ENCODE data around the gene RSRC1. TPM values are rescaled to one million over a fixed set of nuclear protein-coding genes. Genes with fewer than 3 reads are reported as not detected.

Gene RSRC1
- total RNA-seq, 1 donor from 2014 or later, result 38.5 TPM

- Histone ChIP-seq H3K36me3 (no peaks in the 10 kb centered on the region), H3K4me1 (no peaks in the 10 kb centered on the region), H3K27me3 (no peaks in the 10 kb centered on the region), H3K27ac (no peak overlapping the region), H3K4me3 (no peak overlapping the region), H3K9me3 (no peaks in the 10 kb centered on the region)
- intact Hi-C loops (cut with DNase I), result no loop called here
- no peak for DNase-seq (ENCODE audit: extremely low spot score in 2 of 2)
- TF ChIP-seq POLR2A (IDR thresholded peaks at IDR 0.05) (no peak), POLR2AphosphoS5 (IDR thresholded peaks at IDR 0.05; ENCODE audit: insufficient read depth in 1 of 2, low read depth in 1 of 2) (no peak), CTCF (IDR thresholded peaks at IDR 0.05) (no peak)
Measured at GRCh38 chr3:158520433-158520832, 410.5 kb downstream of the RSRC1 start.

- H3K9me3 ChIP-seq, result no peaks in the 10 kb centered on the region
- no peak for DNase-seq (ENCODE audit: extremely low spot score in 2 of 2)
- intact Hi-C loops (cut with DNase I), result no loop called here
- no peaks in the 10 kb centered on the region for H3K27me3 ChIP-seq
- no peak overlapping the region for H3K4me3 ChIP-seq
- no peak overlapping the region for H3K27ac ChIP-seq
- no peak for TF ChIP-seq POLR2A (IDR thresholded peaks at IDR 0.05)
- TF ChIP-seq CTCF (IDR thresholded peaks at IDR 0.05), result no peak
- no peak for TF ChIP-seq POLR2AphosphoS5 (IDR thresholded peaks at IDR 0.05; ENCODE audit: insufficient read depth in 1 of 2, low read depth in 1 of 2)
- no peaks in the 10 kb centered on the region for H3K4me1 ChIP-seq
- no peaks in the 10 kb centered on the region for H3K36me3 ChIP-seq
Measured at GRCh38 chr3:158522221-158523136, 412.6 kb downstream of the RSRC1 start.

GRCh38 chr3:158528076-158528674 lies 418.3 kb downstream of the RSRC1 start:
- H3K27me3 ChIP-seq, result no peaks in the 10 kb centered on the region
- intact Hi-C loops (cut with DNase I), result no loop called here
- no peaks in the 10 kb centered on the region for H3K4me1 ChIP-seq
- no peak overlapping the region for H3K27ac ChIP-seq
- no peak overlapping the region for H3K4me3 ChIP-seq
- no peak for DNase-seq (ENCODE audit: extremely low spot score in 2 of 2)
- H3K36me3 ChIP-seq, result no peaks in the 10 kb centered on the region
- H3K9me3 ChIP-seq, result no peaks in the 10 kb centered on the region
- TF ChIP-seq POLR2A (IDR thresholded peaks at IDR 0.05), result no peak
- TF ChIP-seq POLR2AphosphoS5 (IDR thresholded peaks at IDR 0.05; ENCODE audit: insufficient read depth in 1 of 2, low read depth in 1 of 2), result no peak
- no peak for TF ChIP-seq CTCF (IDR thresholded peaks at IDR 0.05)

- TF ChIP-seq CTCF (IDR thresholded peaks at IDR 0.05), result no peak
- TF ChIP-seq POLR2A (IDR thresholded peaks at IDR 0.05), result no peak
- no peak for TF ChIP-seq POLR2AphosphoS5 (IDR thresholded peaks at IDR 0.05; ENCODE audit: insufficient read depth in 1 of 2, low read depth in 1 of 2)
- no peak overlapping the region for H3K27ac ChIP-seq
- intact Hi-C loops (cut with DNase I), result no loop called here
- H3K4me3 ChIP-seq, result no peak overlapping the region
- DNase-seq (ENCODE audit: extremely low spot score in 2 of 2), result no peak
- H3K4me1 ChIP-seq, result no peaks in the 10 kb centered on the region
- H3K9me3 ChIP-seq, result no peaks in the 10 kb centered on the region
- no peaks in the 10 kb centered on the region for H3K27me3 ChIP-seq
- H3K36me3 ChIP-seq, result no peaks in the 10 kb centered on the region
Measured at GRCh38 chr3:158531334-158531733, 421.4 kb downstream of the RSRC1 start.
